Ishikawa (cell line): ENCODE data around the gene SLC46A2.

Experiments
- CEBPB ChIP-seq: IDR thresholded peaks from 2 replicates; pipeline ENCODE4 v1.6.1; 2012
- CREB1 ChIP-seq: IDR thresholded peaks from 2 replicates; pipeline ENCODE4 v1.6.1; 2012; ENCODE audit warnings: low read depth
- EGR1 ChIP-seq: IDR thresholded peaks from 2 replicates; pipeline ENCODE4 v1.6.1; 2012
- EP300 ChIP-seq: IDR thresholded peaks from 2 replicates; pipeline ENCODE4 v1.6.1; 2012; ENCODE audit warnings: borderline replicate concordance
- FOXM1 ChIP-seq: IDR thresholded peaks from 2 replicates; pipeline ENCODE4 v1.6.1; 2012; ENCODE audit warnings: low read depth, borderline replicate concordance
- MAX ChIP-seq: IDR thresholded peaks from 2 replicates; pipeline ENCODE4 v1.6.1; 2012
- NFIC ChIP-seq: IDR thresholded peaks from 2 replicates; pipeline ENCODE4 v1.6.1; 2012
- RAD21 ChIP-seq: IDR thresholded peaks from 2 replicates; pipeline ENCODE4 v1.6.1; 2012; ENCODE audit warnings: low read depth
- TAF1 ChIP-seq: IDR thresholded peaks from 2 replicates; pipeline ENCODE4 v1.6.1; 2012; ENCODE audit warnings: low read depth, mild to moderate bottlenecking
- TCF12 ChIP-seq: IDR thresholded peaks from 2 replicates; pipeline ENCODE4 v1.6.1; 2012; ENCODE audit warnings: low read depth
- TEAD4 ChIP-seq: IDR thresholded peaks from 2 replicates; pipeline ENCODE4 v1.6.1; 2012
- YY1 ChIP-seq: IDR thresholded peaks from 2 replicates; pipeline ENCODE4 v1.6.1; 2012; ENCODE audit warnings: low read depth
- ZBTB7A ChIP-seq: IDR thresholded peaks from 2 replicates; pipeline ENCODE4 v1.6.1; 2012; ENCODE audit warnings: low read depth
- TF ChIP-seq, protein P1 (sequence below): IDR thresholded peaks from 2 replicates; pipeline ENCODE4 v1.6.1; 2012
- TF ChIP-seq, protein P2 (sequence below): IDR thresholded peaks from 2 replicates; pipeline ENCODE4 v1.6.1; 2012; ENCODE audit warnings: low read depth, mild to moderate bottlenecking

Gene SLC46A2

DNA sequence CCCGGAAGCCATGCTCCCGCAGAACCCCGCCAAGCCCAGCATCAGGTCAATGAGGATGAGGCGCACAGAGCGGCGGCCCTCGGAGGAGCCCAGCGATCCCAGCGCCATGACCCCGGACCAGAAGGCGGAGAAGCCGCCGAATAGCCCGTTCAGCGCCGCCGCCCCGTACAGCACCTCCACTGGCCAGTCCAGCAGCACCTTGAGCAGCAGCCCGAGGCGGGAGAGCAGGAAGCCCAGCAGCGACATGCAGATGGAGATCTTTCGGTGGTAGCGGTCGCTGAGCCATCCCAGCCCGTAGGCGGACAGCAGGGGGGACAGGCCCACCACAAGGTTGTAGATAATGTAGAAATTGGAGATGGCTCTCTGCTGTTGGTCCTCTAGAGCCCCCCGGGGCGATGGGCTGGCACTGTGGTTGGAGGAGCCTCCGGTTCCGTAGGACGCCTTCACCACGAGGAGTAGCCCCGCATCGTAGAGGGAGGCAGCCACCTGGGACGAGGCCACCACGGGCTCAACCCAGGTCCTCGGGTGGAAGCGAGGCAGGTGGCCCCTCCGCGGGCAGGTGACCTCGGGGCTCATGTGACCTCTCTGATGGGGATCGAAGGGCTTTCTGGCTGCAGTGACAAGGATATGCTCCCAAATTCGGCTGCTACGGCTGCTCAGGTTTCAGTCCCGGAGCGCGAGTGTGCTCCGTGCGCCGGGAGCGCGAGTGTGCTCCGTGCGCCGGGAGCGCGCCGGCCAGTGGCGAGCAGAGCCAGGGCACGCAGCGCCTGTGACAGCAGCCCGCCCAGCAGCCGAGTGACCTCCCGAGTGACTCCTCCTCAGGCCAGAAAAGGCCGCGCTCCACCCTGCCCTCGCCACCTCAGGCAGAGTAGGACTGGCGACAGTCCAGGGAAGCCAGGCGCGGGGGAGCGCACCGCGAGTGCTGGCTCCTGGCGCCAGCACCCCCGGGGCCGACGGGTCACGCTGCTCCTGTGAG lies at the start of gene SLC46A2:
TSS of gene SLC46A2 (minus strand) at position 771 of the 976 bp plus-strand sequence. CDS start at position 576, 195 bp downstream.
- no peak for TF ChIP-seq CEBPB
- TF ChIP-seq NFIC, result peak; percentile 54; the same call in 1 of the 2 replicates
- 0 out of 2 replicates have a peak, but pooled peaks have one; percentile 28 for TF ChIP-seq TCF12
- TF ChIP-seq MAX, result peak; percentile 19; the same call in 1 of the 2 replicates
- no peak for TF ChIP-seq EGR1
- TF ChIP-seq, protein P1, sequence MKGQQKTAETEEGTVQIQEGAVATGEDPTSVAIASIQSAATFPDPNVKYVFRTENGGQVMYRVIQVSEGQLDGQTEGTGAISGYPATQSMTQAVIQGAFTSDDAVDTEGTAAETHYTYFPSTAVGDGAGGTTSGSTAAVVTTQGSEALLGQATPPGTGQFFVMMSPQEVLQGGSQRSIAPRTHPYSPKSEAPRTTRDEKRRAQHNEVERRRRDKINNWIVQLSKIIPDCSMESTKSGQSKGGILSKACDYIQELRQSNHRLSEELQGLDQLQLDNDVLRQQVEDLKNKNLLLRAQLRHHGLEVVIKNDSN, result peak; percentile 46

DNA sequence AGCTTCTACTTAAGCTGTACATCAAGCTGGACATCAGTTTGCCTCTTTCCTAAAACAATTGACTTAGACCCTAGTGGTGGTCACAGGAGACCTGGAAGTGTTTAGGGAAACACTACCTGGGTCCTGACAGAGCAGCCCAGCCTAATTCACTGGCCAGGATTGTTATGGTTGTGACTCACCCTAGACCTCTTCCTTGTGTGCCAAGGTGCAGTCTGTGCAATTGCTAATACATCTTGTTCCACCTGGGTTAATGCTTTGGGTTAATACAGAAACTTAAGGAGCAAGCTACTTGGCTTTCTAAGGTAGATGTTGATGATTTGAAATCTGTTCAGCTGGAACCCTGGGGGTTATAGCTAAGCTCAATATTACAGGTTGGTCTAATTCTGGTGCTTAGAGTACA lies 48.7 kb upstream of the SLC46A2 start:
- TF ChIP-seq TCF12, result no peak
- TF ChIP-seq TEAD4, result no peak
- no peak for TF ChIP-seq RAD21
- TF ChIP-seq, protein P2, sequence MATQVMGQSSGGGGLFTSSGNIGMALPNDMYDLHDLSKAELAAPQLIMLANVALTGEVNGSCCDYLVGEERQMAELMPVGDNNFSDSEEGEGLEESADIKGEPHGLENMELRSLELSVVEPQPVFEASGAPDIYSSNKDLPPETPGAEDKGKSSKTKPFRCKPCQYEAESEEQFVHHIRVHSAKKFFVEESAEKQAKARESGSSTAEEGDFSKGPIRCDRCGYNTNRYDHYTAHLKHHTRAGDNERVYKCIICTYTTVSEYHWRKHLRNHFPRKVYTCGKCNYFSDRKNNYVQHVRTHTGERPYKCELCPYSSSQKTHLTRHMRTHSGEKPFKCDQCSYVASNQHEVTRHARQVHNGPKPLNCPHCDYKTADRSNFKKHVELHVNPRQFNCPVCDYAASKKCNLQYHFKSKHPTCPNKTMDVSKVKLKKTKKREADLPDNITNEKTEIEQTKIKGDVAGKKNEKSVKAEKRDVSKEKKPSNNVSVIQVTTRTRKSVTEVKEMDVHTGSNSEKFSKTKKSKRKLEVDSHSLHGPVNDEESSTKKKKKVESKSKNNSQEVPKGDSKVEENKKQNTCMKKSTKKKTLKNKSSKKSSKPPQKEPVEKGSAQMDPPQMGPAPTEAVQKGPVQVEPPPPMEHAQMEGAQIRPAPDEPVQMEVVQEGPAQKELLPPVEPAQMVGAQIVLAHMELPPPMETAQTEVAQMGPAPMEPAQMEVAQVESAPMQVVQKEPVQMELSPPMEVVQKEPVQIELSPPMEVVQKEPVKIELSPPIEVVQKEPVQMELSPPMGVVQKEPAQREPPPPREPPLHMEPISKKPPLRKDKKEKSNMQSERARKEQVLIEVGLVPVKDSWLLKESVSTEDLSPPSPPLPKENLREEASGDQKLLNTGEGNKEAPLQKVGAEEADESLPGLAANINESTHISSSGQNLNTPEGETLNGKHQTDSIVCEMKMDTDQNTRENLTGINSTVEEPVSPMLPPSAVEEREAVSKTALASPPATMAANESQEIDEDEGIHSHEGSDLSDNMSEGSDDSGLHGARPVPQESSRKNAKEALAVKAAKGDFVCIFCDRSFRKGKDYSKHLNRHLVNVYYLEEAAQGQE, result no peak
- TF ChIP-seq EGR1, result no peak
- TF ChIP-seq ZBTB7A, result no peak
- TF ChIP-seq FOXM1, result no peak
- TF ChIP-seq NFIC, result no peak
- no peak for TF ChIP-seq MAX
- TF ChIP-seq, protein P1, result no peak
- no peak for TF ChIP-seq CREB1

DNA sequence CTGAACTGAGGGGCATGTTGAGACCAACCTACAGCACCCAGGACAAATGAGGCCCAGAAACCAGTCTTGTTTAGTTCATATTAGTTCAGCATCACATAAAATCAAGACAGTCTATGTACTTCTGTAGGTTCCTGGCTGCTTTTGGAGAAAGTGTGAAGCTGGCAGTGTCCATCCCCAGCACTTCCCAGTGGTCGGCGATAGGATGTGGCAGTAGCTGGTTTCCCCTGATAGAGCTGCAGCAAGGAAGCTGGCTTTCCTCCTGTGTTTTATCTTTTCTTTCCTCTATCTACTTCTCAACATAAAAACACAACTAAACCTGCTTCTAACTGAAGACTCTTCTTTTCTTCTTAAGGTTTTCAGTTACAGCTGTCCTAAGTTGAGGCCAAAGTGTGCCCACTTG lies 43.0 kb upstream of the SLC46A2 start:
- TF ChIP-seq, protein P2, result no peak
- TF ChIP-seq, protein P1, result no peak
- TF ChIP-seq TCF12, result no peak
- TF ChIP-seq CREB1, result no peak
- TF ChIP-seq MAX, result no peak
- no peak for TF ChIP-seq NFIC
- TF ChIP-seq EGR1, result no peak
- no peak for TF ChIP-seq TAF1
- no peak for TF ChIP-seq RAD21
- TF ChIP-seq ZBTB7A, result no peak
- no peak for TF ChIP-seq CEBPB
- TF ChIP-seq FOXM1, result no peak
- TF ChIP-seq YY1, result no peak
- TF ChIP-seq TEAD4, result no peak
- no peak for TF ChIP-seq EP300

GRCh38 chr9:112925058-112925641 lies 34.5 kb upstream of the SLC46A2 start:
- TF ChIP-seq RAD21 (peak; percentile 74), YY1 (no peak)

- TF ChIP-seq, protein P1, result no peak
- peak; percentile 68 for TF ChIP-seq RAD21
- TF ChIP-seq TCF12, result no peak
Measured at GRCh38 chr9:112921549-112921948, 30.9 kb upstream of the SLC46A2 start.
